NCI-H460 (cell line): ENCODE data around the gene MYH10. TPM values are rescaled to one million over a fixed set of nuclear protein-coding genes. Genes with fewer than 3 reads are reported as not detected.

Experiments
- DNase-seq: peaks from one replicate; pipeline ENCODE4 v3.0.0-alpha.2; 2016; ENCODE audit warnings: low read depth; ENCODE audit errors: extremely low read depth
- total RNA-seq: library from RNA; depleted of rRNA; stranded (reverse); fragments of >200 nt; shearing (Covaris generic); gene quantifications from 2 replicates; pipeline ENCODE4 v1.2.3, GENCODE V29; 2014

MYH10 gene
- total RNA-seq, 1 experiment from 2014 or later = 8.0 TPM

DNA sequence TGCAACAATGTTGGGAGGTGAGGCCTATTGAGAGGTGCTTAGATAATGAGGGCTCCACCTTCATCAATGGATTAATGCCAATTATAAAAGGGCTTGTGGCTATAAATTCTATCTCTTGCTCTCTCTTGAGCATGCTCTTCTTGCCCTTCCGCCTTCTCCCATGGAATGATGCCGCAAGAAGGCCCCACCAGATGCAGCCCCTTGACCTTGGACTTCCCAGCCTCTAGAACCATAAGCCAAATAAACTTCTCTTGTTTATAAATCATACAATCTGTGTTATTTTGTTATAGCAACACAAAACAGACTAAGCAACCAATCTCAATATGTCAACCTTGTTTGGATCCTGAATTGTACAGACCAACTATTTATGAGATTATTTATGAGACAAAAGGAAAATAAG, 20.0 kb downstream of the MYH10 start:
- DNase-seq = no peak

DNA sequence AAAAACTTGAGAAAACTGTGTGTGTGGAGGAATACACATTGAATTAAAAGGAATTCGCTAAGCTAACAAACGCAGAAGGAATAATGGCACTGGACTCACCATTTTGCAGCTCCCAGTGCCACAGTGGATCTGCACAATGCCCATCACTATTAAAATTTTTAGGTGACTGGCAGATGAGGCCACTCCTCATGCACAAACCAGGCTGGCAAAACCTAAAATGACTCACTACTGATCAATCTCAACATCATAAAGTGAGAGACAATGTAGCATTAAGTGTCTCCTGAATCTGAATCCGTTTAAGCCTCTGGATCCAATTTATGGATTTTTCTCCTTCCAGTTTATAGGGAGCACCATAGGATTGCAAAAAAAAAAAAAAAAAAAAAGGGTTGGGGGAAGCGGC, 20.6 kb downstream of the MYH10 start:
- DNase-seq = no peak

DNA sequence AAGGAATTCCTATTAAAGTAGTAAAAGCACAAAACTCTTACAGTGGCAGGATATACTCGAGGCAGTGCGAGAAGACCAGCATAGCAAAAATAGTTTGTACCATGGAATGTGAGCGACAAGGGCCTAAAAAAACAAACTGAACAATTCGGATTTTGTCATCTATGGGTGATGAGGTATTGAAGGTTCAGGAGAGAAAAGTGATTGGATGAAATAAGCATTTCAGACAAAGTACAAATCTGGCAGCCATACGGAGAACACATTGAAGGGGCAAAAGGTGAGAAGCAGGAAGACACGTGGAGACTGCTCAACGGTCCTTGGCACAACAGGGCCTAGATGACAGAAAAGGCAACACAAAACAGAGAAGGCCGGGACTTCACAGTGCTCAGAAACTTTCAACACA, 22.5 kb downstream of the MYH10 start:
- no peak for DNase-seq

DNA sequence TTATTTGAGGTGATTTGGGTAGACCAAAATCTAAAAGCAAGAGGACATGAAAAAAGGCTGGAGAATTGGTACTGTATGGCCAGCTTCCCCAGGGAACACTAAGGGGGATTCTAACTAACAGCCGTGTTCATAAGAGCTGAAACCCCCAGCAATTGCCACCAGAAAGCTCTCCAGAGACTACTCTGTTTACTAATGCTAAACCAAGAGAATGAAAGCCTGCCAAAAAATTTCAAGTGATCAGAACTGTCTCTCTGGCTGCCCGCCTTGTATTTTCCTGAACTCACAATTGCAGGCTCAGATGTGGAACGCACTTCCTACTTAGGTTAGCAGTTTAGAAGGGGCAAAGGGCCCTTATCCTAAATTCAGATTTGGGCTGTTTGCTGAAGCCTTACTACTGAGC, 24.1 kb downstream of the MYH10 start:
- DNase-seq = no peak

DNA sequence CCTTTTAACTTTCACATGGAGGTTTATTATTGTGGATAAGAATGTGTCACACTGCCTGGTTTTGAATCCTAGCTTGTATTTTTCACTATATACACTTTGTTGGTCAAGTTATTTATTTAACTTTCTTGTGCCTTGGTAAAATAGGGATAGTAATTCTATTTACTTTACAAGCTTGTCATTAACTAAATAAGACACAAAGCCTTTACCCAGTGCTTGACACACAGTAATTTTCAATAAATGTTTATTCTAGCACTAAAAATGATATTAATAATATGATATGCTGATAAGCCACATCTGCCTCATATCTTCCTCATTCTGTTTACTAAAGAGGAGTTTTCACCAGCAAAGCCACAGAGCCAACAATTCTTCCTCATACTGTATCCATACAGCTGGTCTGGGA, 27.8 kb downstream of the MYH10 start:
- no peak for DNase-seq

DNA sequence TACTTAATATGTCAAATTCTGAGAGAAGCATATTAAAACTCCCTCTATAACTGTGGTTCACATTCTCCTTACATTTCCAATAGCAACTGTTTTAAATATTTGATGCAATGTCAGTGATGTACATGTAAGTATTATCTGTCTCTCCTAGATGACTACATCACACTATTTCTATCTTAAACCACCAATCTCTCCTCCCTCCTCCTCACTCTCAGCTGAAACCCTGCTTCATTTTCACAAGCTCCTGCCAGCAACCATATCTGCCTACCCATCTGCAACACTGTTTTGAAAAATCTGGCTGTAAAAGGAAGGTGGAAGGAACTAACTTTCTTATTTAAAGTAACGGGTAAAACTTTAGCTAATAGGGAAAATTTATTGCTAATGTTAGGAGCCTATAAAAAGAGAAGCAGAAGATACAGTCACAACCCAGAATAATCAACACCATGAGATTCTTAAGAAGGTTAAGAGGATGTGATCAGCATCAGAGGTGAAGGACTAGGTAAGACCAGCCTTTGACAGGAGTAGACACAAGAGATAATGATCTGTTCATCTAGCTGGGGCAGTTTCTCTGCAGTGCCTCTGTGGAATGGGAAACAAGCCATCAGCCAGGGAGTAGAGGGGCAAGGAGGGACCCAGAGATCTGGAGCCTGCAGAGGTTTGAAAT, 31.0 kb downstream of the MYH10 start:
- no peak for DNase-seq

DNA sequence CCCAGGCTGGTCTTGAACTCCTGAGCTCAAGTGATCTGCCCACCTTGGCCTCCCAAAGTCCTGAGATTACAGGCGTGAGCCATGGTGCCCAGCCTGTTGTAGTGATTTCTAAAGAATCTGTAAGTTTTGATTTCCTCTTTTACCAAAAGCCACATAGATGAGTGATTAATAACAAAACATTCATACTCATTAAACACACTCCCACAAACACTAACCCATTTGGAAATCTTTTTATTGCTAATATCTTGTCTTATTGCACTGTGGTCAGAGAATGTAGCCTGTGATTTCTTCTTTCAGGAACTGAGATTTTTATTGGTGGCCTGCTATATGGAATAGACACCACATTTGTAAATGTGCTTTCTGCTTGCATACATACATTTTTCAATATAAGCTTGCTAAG, 31.6 kb downstream of the MYH10 start:
- no peak for DNase-seq

DNA sequence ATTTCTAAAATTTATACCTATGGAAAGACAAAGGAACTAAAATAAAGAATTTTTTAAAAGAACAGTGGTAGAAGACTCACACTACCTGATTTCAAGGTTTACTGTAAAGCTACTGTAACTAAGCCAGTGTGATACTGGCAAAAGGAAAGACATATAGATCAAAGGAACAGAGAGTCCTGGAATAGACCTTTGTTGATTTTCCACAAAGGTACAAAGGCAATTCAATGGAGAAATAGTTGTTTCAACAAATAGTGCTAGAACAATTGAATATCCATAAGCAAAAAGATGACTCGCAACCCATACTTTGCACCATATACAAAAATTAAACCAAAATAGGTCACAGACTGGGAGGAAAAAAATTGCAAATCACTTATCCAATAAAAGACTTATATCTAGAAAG, 36.7 kb downstream of the MYH10 start:
- no peak for DNase-seq

DNA sequence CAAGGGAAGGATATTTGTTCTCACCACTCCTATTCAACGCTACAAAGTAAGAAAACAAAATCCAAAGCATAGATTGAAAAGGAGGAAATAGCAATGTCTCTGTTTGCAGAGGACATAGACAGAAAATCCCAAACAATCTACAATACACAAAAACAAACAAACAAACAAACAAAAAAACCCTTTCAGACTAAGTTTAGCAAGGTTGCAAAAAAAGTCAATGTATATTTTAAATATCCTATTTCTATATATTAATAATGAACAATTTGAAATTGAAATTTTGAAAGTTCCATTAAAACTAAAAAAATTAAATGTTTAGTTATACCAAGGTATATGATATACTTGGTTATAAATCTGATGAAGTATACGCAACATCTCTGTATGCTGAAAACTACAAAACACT, 37.2 kb downstream of the MYH10 start:
- DNase-seq = no peak

DNA sequence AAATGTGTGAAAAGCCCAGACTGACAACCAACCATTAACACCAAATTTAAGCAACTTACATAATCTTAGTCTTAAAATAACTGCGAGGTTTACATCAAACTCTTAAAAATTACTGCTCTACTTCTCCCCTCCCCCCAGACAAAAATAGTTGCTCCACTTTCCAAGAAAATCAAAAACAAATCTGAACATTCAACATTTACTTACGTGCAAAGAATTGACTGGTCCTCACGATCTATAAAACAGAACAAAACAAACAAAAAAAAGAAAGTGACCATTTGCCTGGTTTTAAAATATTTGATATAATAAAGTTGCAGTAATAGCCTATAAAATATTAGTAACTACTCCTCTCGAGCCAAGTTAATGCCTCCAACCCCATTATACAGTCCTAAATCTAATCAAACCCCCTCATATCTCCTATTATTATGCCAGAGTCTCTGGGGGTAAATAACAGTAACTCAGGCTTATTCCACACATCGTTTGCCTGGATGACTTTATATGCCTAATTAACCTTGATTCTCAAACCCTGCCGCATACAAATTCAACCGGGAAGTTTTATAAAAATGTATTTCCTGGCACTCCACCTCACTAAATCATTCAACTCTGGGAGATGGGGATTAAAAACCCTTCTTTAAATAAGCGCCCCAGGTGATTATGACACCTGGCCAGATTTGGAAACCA, 41.5 kb downstream of the MYH10 start:
- no peak for DNase-seq

DNA sequence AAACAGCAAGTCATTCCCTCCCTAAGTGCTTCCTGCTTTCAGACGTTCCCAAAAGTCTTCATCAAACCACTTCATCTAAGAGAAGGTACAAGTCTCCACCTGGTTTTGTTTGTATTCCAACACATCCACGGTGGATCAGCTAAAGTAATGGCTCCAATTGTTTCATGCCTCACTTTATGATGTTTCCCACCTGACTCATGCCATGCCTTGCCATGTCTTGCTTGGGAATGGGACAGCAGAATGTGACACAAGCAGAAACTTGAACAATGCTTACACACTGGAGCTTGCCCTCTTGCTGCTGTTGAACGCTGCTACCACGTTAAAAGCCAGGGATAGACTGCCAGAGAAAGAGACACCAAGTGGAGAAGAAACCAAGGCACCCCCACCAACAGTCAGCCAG, 43.8 kb downstream of the MYH10 start:
- DNase-seq = no peak

DNA sequence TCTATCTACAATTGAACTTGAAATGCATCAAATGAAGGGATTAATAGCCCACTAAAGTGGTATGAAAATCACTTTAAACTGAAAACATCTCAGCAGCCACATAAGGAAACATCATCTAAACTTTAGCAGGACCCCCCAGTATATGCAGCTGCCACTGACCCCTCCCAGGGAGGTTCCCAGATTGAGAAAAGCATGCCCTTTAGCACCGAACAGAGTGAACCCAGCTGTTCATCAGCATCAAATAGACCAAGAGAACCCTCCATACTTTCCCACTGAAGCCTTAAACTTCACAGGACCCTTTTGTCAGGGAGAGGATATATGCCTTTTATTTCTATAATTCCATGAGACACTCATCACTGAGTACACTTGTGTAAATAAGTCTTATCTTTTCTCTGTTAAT, 44.6 kb downstream of the MYH10 start:
- no peak for DNase-seq

DNA sequence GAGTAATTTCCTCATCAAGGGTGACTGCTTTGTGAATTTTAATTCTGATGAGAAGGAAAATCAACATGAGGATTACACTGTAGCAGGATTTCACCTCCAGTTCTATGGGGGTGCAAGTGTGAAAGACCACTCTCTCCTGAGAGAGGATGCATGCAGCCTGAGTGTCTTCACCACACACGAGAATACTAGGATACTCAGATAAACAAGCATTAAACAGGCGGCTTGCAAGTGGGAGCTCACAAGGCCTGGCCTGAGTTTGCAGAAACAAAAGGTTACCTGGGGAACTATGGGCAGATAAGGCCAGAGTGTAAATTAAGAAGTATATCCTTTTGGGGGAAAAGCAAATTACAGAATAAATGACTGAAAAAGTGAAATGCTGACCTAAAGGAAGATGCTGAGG, 46.6 kb downstream of the MYH10 start:
- DNase-seq = no peak

DNA sequence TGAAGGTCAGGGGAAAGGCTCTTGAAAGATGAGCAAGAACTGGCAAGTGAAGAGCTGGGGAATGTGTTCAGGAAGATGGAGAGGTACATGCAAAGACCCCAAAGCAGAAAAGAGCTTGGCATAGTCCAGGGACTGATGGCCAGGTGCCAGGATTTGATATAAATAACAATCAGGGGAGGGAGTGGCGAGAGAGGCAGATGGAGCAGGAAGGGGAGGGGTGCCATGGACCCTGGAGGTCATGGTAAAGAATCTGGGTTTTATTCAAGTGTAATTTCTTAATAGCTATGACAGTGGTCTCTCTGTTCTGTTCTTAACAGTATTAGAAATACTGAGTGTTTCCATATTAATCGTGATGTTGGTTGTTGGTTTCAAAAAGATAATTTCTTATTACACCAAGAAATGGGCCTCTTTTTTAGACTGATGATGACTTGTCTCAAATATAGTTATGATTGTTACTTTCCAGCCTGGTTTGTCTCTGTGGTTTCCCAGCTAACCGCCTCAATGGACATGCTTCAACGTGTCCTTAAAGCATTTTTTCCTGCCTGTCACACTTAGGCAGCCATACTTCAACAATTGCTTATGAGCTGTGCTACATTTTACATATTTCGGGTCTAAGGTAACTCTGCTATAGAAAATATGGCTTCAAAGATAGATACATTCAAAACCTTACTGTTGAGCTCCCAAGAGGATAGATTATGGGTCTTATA, 49.4 kb downstream of the MYH10 start:
- DNase-seq = no peak

DNA sequence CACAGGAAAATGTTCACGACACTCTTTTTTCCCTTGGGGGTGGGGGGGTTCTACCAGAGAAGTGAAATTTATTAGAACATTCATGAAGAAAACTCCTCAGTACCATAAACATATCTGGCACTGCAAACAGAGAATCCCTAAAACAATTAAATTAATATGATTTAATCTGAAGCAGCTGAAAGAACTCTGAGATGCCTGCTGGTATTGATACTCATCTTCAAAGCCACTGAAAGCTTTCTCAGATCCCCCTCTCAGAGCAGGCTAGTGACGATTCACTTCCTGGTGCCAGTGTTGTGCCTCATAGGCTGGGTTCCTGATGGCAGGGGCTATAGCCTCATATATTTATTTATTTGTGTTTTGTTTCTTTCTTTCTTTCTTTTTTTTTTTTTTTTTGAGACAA, 52.7 kb downstream of the MYH10 start:
- DNase-seq = no peak

DNA sequence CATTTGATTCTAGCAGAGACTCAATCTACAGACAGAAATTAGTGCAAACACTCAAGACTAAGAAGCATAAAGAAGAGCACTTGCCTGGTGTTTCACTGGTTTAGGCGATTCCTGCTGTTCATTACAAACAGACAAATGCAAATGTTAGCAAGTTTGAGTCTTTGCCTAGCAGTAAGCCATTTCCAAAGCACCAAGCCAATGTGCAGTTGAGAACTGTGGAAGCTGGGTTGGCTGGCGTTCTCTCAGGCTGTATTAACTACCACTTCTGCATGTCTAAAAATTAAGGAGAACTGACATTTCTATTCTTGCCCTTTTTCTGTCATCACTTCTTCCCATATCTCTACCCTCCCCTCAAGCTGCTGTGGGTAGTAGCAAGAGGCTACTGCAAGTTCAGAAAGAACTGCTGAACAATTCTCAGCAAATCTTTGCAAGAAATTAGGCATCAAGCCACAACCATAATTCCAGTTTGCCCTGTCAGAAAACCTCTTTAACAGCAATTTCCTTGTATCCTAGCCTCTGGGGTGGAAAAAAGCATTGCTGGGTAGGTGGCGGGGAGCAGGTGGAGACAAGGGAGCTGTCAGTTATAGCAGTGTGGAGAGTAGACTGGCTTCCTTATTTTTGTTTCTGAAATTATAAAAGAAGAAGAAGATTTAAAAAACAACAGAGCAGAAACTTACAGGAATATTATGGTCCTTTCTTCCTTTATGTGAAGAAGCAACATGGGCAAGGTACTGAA, 53.8 kb downstream of the MYH10 start:
- no peak for DNase-seq

DNA sequence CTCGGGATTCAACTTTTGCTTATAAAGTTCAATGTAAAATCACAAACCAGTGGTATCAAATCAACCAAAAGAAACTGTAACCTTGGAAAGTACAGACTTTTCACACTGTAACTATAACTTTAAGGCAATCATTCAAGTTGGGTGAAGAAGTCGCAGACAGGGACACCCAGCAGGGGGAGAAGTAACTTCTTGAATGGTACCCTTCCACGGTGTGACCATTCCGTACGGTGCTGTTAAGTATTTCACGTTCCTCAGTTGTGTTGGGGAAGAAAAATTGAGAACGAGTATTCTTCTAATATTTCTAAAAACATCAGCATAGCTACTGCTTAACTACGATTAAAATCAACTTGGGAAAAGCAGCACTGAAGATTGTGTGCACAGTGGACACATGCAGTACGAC, 55.8 kb downstream of the MYH10 start:
- no peak for DNase-seq

DNA sequence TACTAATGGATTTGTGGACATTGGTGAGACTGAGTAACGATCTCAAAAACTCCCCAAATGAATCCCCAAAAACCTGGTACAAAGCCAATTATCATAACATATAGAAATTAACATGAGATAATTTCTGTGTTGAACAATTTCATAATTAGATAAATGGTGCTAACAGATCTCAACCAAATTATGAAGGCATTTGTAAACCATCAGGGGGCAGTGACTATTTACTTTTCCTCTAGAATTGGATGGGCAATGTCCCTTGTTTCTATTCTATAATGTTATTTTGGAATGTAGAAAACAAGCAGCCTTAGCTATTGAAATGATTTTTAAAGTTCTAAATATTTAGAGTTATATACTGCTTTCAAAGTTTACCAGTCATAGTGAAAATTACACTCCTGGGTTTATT, 57.8 kb downstream of the MYH10 start:
- no peak for DNase-seq

DNA sequence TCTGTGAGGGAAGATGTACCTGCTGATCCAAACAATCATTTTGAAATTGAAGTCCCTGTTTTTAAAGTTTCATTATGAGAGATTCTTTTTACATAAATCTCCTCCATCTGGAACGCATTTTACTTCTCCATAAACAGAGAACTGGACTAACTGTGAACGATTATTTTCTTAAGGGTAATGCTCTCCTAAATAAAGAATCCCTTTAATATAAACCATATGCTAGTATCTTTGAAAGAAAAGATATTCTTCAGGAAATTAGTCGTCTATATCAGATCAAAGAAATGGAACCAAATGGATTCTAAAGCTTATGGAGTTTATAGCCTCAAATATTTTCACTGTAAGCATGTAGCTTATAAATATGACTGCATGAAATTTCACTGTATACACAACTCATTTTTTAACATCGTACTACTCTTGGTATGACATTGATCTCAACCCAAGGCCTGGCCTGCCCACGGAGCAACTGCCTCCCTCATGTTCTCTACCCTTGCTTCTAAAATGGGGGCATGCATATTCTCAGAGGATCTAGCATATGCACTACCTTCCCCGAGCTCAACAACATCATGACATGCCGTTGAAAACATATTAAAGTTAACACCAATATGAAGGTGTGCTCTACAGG, 66.4 kb downstream of the MYH10 start:
- no peak for DNase-seq

DNA sequence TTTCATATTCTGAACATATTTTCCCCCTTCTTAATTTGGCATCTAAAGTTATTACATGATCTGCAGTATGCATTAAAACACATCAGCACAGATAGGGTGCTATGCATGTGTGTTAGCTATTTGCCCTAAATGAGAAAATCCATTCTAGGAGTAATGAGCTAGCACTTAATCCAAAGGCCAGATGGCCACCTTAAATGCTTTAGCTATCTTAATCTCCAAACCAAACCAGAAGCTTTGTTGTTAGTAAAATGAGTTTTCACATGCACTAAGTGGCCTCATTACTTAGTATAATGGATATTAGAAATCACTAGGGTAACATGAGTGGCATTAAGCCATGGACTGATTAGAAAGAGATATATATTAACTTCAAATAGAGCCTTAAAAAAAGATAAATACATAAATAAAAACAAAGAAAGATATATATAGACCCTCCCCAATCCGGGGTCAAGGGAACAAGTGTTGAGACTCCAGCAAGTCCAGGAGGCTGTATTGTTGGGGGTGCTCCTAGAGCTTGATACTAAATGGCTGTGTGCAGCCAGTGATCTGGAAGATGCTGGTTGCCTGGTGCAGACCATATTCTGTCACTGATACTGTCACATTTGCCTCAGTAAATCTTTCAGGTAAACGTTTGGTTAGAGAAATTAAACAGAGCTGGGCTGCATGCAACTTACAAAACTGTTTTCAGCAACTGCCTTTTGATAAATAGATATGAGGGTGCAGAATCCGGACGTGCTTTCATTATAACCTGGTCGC, 67.3 kb downstream of the MYH10 start:
- DNase-seq = no peak
